ENCODE measurements around the gene WDFY1.

The WDFY1 gene

GRCh38 chr2:223930103-223930976 is 14.8 kb downstream of the WDFY1 start:
- peak; percentile 46 for DNase-seq (ENCODE audit: low spot score)

- no peak for DNase-seq (ENCODE audit: low spot score)
Measured at GRCh38 chr2:223929571-223930102, 15.5 kb downstream of the WDFY1 start.

GRCh38 chr2:223928113-223929006 is 16.8 kb downstream of the WDFY1 start:
- DNase-seq (ENCODE audit: low spot score), result no peak

- no peak for DNase-seq (ENCODE audit: low spot score)
Measured at GRCh38 chr2:223925106-223925505, 20.0 kb downstream of the WDFY1 start.

- no peak for DNase-seq (ENCODE audit: low spot score)
Measured at GRCh38 chr2:223923976-223924375, 21.2 kb downstream of the WDFY1 start.

- DNase-seq (ENCODE audit: low spot score), result no peak
Measured at GRCh38 chr2:223922308-223922707, 22.8 kb downstream of the WDFY1 start.

- no peak for DNase-seq (ENCODE audit: low spot score)
Measured at GRCh38 chr2:223921204-223921603, 23.9 kb downstream of the WDFY1 start.

- no peak for DNase-seq (ENCODE audit: low spot score)
Measured at GRCh38 chr2:223920109-223920508, 25.0 kb downstream of the WDFY1 start.

GRCh38 chr2:223918671-223919134 is 26.4 kb downstream of the WDFY1 start:
- DNase-seq (ENCODE audit: low spot score), result no peak

GRCh38 chr2:223916181-223916920 is 28.8 kb downstream of the WDFY1 start:
- no peak for DNase-seq (ENCODE audit: low spot score)

GRCh38 chr2:223915071-223915470 is 30.1 kb downstream of the WDFY1 start:
- no peak for DNase-seq (ENCODE audit: low spot score)

- peak; percentile 35 for DNase-seq (ENCODE audit: low spot score)
Measured at GRCh38 chr2:223914324-223914723, 30.8 kb downstream of the WDFY1 start.

GRCh38 chr2:223909001-223909741 is 36.0 kb downstream of the WDFY1 start:
- no peak for DNase-seq (ENCODE audit: low spot score)

- DNase-seq (ENCODE audit: low spot score), result no peak
Measured at GRCh38 chr2:223908304-223908998, 36.7 kb downstream of the WDFY1 start.

GRCh38 chr2:223905996-223906395 is 39.1 kb downstream of the WDFY1 start:
- no peak for DNase-seq (ENCODE audit: low spot score)

- no peak for DNase-seq (ENCODE audit: low spot score)
Measured at GRCh38 chr2:223901854-223902253, 43.3 kb downstream of the WDFY1 start.

GRCh38 chr2:223901311-223901710 is 43.8 kb downstream of the WDFY1 start:
- DNase-seq (ENCODE audit: low spot score), result no peak

- DNase-seq (ENCODE audit: low spot score), result no peak
Measured at GRCh38 chr2:223900531-223900930, 44.6 kb downstream of the WDFY1 start.

GRCh38 chr2:223900066-223900465 is 45.1 kb downstream of the WDFY1 start:
- DNase-seq (ENCODE audit: low spot score), result no peak

- no peak for DNase-seq (ENCODE audit: low spot score)
Measured at GRCh38 chr2:223897669-223898330, 47.3 kb downstream of the WDFY1 start.
